ENCODE data around the gene FKBP14.
"Not testable (repeated sequence)": the region's sequence is repeated elsewhere in the genome, so short reads cannot be mapped to it uniquely, and the experiment has no call there.

The FKBP14 gene

GRCh38 chr7:29989257-29989995, 37.1 kb downstream of the FKBP14 start, which contains the start of gene SCRN1:
Gene SCRN1 (minus strand): TSS chr7:29989801. CDS start chr7:29969067, 20,734 bp downstream.
- no peak for DNase-seq (ENCODE audit: low spot score)

- DNase-seq (ENCODE audit: low spot score): no peak
These were observed 37.9 kb downstream of the FKBP14 start for GRCh38 chr7:29988424-29989256.

GRCh38 chr7:29987811-29988317, 38.6 kb downstream of the FKBP14 start:
- DNase-seq (ENCODE audit: low spot score): no peak

DNA sequence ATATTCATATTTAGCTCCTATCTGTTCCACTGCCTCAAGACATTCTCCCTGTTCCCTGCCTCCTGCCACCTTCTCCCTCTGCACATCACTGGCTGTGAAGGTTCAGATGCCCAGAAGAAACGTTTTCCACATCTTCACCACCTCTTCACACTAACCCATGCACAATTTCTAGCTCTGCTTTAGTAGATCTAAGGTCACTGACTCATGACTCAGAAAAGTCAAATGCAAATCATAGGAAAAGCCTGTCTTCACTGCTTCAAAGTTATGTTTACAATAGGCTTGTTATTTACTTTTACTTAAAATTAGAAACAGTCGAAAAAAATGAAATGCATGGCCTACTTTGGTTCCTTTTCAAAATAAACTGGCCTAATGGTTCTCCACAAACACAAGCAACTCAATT, 39.4 kb downstream of the FKBP14 start:
- no peak for DNase-seq (ENCODE audit: low spot score)

- no peak for DNase-seq (ENCODE audit: low spot score)
These were observed 46.4 kb downstream of the FKBP14 start for GRCh38 chr7:29980151-29980550.

- no peak for DNase-seq (ENCODE audit: low spot score)
These were observed 48.4 kb downstream of the FKBP14 start for GRCh38 chr7:29977886-29978651.

DNA sequence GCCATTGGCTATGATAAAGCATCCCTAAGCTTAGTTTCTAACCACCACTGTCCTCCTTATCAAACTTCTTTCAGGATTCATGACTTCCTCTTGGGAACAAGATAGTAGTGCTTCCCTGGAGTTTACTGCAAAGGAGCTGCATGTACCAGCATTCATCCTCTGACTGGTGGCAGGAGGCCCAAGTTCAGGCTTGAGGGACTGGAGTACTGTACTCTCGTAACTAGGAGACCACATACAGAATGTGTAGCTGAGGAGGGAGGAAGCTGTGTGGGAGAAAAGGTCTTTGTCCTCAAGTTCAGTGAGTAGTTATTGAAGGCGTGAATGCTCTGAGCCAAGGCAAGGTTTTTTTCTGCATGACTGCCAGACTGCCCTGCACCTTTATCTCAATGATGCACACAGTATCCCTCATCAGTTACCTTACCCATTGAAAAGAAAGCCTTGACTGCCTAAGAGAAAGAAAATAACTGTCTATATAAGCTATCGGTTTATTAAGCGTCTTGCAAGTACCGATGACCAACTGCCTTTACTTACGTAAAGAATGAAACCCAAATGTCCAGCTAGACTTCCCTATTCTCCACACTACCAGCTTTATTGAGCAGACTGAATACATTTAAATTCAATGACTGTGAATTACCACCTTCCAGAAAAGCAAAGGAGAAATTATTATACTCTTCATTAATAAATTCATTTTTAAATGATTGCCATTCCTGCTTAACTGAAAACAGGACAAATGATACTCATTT, 49.7 kb downstream of the FKBP14 start:
- no peak for DNase-seq (ENCODE audit: low spot score)

GRCh38 chr7:29976266-29976665, 50.2 kb downstream of the FKBP14 start:
- DNase-seq (ENCODE audit: low spot score): no peak

- DNase-seq (ENCODE audit: low spot score): no peak
These were observed 50.9 kb downstream of the FKBP14 start for GRCh38 chr7:29975561-29975960.

- DNase-seq (ENCODE audit: low spot score): no peak
These were observed 52.2 kb downstream of the FKBP14 start for GRCh38 chr7:29974286-29974685.

DNA sequence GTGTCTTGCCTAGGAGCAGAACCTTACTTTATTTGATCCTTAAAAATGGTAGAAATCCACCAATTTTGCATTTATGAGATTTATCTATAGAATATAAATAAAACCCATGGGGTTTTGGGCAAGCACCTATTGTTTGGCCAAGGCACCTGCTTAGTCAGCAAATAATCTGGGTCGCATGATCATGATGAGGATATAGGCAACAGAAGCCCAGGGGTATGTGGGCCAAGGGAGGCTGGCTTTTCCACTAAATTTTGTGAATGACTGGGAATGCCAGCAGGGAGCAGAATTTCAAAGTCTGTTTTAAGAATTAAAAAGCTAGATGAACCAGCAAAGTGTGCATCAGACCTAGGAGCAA, 54.2 kb downstream of the FKBP14 start:
- no peak for DNase-seq (ENCODE audit: low spot score)

DNA sequence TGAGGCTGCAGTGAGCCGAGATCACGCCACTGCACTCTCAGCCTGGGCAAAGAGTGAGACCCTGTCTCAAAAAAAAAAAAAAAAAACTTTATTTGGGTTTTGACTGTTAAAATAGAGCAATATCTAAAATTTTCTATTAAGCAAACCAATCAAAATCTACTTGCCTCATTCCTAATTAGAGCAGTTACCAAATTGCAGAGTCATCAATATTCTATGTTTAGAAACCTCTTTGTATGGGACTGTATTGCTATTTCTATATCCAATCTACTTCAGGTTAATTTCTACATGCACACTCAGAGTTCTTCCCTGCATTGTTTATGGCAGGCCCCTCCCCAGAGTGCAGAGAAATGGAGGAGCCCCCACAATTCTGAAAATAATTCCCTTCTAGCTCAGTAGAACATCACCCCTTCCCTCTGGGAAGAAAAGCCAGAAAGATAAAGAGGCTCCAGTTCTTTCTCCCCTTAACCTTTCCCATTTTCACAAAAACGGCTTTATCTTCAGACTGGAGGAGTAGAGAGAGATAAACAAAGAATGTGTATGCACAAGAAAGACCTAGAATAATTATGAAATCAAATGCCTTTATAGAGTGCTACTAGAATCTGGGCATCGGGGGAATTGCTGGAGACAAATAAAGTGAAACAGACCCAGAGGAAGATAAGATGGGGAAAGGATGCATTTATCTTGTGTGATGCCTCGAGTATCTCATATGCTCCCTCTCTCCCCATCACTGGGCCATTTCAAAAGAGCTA, 54.8 kb downstream of the FKBP14 start:
- DNase-seq (ENCODE audit: low spot score): no peak

DNA sequence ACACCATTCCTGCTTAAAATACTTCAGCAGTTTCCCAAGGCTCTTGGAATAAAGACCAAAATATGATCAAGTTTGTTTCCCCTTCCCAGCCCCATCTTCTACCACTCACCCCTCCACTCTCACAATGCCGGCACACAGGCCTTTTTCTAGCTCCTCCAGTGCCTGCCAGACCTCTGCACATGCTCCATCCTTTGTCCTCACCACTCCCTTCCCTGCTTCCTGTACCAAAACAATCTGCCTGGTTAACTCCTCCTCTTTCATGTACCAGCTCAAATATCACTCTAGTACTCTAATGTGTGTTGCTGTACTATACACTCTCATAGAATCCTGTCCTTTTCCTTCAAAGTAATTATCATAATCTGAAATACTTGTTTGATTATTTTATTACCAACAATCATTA, 56.3 kb downstream of the FKBP14 start:
- DNase-seq (ENCODE audit: low spot score): no peak

GRCh38 chr7:29969738-29970137, 56.8 kb downstream of the FKBP14 start:
- DNase-seq (ENCODE audit: low spot score): no peak

DNA sequence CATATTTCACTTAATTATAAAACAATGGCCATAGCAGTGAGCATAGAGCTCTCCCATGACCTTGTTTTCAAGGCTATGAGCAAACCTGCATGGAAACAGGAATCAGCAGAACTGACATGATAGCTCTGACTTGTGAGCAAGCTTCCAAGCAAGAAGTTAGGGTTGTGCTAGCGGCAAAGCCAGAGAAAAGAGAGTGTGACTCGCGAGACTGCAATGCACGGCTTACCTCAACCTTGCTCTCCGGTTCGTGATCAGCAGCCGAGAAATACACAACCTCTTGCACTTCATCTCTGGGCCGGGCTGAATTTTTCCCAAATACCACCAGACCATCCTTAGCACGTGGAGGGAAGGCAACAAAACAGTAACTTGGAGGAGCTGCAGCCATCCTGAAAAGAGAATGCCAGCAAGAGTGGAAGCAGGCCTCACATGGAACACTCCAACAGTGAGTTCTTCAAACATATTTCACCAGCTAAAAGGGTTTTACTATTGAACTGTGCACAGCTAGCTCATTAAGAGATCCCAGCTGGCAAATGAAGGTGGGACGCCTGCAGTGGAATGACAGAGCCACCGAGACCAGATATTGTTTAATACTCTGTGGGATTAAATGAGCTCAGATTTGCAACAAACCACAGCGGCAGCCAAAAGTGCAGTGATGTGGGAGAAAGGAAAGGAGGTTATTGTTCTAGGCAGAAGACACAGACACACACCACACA, 57.7 kb downstream of the FKBP14 start:
- no peak for DNase-seq (ENCODE audit: low spot score)

DNA sequence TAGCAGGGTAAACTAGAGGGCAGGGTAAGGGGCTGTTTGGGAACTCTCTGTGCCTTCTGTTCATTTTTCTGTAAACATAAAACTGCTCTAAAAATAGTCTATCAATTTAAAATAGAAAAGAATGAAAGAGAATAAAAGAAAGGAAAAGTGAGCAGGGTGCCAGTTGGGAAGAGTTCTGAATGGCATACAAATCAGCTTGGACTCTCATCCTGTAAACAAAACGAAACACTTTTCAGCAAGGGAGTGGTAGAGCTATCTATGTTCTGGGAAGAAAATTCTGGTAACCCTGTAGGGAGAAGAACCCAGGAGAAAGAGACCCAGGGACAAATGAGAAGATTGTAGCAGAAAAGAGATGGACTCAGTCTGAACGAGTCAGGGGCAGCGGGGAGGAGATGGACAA, 61.5 kb downstream of the FKBP14 start:
- no peak for DNase-seq (ENCODE audit: low spot score)

GRCh38 chr7:29962035-29962434, 64.5 kb downstream of the FKBP14 start:
- no peak for DNase-seq (ENCODE audit: low spot score)

DNA sequence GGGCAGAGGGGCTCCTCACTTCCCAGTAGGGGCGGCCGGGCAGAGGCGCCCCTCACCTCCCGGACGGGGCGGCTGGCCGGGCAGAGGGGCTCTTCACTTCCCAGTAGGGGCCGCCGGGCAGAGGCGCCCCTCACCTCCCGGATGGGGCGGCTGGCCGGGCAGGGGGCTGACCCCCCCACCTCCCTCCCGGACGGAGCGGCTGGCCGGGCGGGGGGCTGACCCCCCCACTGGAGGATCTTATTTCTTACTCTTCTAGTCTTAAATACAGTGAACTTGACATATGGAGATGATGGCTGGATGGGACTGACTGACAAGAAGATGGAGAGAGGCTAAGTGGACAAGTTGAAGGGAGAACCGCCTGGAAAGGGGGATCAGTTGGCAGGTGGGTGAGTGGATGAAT, 64.9 kb downstream of the FKBP14 start:
- not testable (repeated sequence) for DNase-seq (ENCODE audit: low spot score)

All from hematopoietic multipotent progenitor cell treated with erythropoietin and hydrocortisone succinate and interleukin-3 and kit ligand, for 17 days (in vitro differentiated cells).